HG03520 (cell line): ENCODE measurements around the gene RIPOR3.
"Not testable (repeated sequence)": the region's sequence is repeated elsewhere in the genome, so short reads cannot be mapped to it uniquely, and the experiment has no call there.

Experiments used
- ATAC-seq: cut with Tn5 transposase; IDR thresholded peaks from one replicate; pipeline ENCODE4 v1.9.1; 2021; ENCODE audit warnings: mild to moderate bottlenecking, moderate library complexity; ENCODE audit not compliant: unreplicated experiment

Gene RIPOR3

DNA sequence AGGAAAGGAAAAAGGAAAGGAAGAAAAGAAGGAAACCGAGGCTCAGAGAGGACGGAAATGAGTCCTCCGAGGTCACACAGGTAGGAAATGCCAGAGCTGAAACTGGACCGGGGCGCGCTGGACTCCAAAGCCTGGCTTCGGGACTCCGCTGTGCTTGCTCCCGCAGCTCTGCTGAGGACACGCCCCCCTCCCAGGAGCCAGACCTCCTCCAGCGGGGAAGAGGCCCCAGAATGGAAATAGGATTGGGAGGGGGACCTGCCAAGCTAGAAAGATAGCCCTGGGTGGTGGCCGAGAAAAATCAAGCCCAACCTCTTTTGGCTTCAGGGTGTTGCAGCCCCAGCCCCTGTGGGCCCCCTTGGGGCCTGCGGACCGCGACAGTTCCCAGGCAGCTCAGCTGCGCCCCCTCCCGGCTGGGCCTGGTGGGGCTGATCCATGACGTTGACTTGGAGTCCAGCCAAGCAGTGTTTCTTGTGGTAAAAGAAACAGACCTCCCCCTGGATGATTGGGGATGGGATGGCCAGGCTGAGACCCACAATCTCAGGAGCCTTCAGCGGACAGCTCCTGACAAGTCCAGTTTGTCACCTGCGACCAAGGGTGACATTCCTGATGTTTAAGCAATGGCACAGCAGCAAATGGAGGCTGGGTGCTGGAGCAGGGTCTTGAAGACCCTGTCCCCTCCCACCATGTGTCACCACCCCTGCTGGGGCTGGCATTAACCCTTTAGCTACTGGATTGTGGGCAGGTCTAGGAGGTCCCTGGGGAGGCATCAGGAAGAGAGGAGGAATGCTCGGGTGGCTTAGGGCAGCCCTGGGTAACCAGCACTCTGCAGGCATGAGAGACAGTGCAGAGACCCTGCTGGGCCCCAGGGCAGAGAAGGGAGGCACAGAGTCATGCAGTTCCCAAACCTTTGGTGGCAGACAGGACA, 55.4 kb downstream of the RIPOR3 start:
- ATAC-seq: no peak

DNA sequence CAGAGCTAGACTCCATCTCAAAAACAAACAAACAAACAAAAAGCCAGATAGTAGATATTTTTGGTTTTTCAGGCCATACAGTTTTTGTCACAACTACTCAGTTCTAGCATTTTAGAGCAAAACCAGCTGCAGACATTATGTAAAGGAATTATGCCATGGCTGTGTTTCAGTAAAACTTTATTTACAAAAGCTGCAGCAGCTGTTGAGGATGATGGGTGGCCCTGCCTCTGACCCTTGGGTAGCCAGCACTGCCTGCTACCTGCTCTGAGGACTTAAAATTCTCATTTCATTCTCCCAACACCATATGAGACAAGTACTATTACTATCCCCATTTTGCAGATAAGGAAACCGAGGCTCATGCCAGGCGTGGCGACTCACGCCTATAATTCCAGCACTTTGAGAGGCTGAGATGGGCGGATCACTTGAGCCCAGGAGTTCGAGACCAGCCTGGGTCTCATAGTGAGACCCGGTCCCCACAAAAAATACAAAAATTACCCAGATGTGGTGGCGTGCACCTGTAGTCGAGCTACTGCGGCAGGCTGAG, 56.3 kb downstream of the RIPOR3 start:
- ATAC-seq: no peak

DNA sequence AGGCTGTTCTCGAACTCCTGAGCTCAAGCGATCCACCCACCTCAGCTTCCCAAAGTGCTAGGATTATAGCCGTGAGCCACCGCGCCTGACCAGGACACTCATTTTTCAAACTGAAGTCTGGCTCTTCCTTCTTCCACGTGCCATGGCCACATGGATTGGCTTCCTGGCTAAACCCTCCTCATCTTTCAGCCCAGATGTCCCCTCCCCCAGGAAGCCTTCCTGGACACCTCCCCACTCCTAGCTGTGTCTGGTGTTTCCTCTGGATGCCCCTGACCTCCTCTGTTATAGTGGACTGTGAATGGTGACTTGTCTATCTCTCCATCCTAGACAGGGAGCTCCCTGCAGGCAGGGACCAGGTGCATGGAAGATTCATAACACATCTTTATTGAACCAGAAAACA, 57.2 kb downstream of the RIPOR3 start:
- ATAC-seq: no peak

DNA sequence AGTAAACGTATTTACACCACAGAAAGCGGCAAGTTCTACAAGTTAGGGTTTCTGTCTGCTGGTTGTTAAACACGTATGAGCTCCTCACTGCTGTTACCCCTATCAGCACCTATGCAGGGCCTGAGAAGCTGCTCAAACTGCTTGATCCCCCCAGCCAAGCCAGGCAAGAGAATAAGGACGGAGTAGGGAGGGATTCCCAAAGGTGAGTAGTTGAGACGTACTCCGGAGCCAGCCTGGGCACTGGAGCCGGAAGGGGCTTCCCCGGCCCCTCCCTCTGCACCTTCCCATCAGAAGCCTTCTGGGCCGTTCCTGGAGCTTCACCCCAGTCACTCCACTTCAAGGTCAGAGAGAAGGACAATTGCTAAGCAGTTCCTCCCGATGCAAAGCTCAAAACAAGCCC, 58.0 kb downstream of the RIPOR3 start:
- ATAC-seq: no peak

DNA sequence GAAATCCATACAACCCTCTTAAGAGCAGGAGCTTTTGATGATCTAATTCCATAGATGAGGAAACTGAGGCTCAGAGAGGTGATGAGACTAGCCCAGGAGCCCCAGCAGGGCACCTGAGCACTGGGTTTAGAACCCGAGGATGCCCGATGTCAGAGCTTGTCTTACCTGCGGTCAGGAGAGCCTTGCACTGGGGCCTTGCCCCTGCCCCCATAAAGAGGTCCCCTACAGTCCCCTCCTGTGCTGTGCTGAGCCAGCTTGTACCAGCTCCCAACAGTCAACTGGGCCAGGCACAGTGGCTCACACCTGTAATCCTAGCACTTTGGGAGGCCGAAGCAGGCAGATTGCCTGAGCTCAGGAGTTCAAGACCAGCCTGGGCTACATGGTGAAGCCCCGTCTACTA, 58.6 kb downstream of the RIPOR3 start:
- no peak for ATAC-seq

DNA sequence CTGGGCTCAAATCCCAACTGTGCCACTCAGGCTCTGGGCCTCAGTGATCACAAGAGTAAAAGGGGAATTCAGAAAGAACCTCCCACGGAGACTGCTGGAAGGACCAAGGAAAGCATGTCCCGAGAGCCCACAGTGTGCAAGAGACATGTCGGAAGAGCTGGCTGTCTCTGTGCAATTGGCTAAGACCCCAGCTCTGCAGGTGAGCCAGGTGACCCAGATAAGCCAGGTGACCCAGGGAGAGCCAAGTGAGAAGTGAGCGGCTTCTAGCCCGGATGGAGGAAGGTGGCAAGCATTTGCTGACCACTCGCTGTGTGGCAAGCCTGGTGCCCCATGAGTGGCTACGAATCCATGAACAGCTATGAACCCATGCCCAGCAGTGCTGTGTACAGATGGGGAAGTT, 59.1 kb downstream of the RIPOR3 start:
- no peak for ATAC-seq

DNA sequence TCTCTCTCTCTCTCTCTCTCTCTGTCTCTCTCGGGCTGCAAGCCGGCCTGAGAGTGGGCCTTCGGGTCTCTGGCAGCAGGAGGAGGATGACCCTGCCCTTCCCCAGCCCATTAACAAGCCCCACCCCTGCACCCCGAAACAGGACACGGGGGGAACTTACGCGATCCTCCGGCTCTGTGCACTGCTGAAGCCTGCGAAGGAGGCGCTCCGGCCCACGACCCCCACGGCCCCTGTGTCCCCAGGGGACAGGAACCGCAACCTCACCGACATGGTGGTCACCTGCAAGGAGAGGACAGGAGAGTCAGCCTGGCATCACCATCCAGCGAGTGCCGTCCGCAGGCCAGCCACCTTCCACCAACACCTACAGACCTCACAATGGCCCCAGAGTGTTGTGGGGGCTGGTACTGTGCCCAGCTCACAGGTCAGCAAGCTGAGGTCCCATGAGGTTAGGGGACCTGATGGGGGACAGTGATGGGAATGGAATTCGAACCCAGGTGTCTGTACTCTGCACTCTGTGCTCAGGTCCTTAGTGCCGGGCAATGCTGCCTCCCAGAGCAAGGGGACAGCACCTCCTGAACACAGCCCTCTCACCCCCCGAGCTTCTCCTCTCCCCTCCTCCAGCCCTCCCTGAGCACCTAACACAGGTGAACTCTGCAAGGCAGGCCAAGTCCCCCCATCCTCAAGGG, 60.6 kb downstream of the RIPOR3 start:
- no peak for ATAC-seq

DNA sequence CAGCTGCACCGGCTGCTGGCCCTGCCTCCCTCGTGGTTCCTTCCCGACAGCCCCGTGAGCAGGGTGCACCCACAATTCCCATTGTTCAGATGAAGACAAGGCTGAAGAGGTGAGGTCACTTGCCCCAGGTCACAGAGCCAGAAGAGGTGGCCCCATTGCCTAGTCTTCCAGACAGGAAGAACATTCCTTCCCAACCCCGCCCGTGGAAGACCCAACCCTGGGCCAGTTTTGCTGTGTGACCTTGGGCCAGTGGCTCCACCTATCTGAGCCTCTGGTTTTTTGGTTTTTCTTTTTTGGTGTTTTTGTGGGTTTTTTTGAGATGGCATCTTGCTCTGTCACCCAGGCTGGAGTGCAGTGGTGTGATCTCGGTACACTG, 61.7 kb downstream of the RIPOR3 start:
- no peak for ATAC-seq

DNA sequence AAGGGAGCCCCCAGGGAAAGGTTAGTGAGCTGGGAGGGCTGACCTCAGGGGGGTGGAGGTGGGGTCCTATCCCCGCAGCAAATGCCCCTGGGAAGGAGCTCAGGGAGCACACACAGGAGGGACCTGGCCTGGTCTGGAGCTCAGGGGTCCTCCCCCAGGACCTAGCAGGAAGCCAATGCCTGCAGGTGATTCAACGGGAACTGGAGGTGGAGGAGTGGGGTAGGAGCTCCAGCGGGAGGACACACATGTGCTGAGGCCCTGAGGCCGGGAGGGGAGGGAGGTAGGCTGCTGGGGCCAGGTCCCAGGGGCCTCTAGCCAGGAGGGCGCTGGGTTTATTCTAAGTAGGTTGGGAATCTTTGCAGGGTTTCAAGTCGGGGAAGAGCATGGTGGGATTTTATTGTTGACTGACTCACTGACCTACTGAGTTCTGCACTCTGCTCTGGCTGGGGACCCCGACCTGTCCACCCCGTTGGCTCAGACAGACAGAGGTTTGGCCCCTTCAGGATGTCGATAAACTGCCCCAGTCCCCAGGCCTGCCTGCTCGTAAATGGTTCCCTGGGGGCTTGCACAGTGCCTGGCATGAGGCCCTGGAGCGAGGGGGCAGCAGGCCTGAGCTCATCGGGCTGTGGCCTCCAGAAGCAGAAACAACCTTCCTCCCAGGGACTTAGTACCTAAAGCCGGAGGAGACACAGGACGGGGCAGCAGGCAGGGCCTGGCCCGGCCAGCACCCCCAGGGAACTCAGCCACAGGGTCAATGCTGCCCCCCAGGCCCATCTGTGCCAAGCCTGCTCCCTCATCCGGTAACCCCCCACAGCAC, 62.3 kb downstream of the RIPOR3 start:
- ATAC-seq: no peak

DNA sequence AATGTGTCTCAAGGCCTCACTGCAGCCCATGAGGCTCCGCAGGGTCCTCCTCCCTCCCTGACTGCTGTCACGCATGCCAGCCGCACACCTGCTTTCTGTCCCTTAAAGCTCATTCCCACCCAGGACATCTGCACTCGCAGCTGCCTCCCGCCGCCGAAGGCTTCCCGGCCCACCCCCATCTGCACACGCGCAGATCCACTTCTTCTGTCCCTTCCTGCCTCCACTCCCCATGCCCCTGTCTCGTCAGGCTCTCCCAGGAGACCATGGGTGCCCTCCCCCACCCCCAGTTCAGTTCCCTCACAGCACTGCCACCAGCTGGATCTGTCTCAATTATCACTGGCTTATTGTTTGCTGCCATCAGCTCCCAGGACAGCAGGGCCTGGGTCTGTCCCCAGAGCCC, 63.0 kb downstream of the RIPOR3 start:
- no peak for ATAC-seq

DNA sequence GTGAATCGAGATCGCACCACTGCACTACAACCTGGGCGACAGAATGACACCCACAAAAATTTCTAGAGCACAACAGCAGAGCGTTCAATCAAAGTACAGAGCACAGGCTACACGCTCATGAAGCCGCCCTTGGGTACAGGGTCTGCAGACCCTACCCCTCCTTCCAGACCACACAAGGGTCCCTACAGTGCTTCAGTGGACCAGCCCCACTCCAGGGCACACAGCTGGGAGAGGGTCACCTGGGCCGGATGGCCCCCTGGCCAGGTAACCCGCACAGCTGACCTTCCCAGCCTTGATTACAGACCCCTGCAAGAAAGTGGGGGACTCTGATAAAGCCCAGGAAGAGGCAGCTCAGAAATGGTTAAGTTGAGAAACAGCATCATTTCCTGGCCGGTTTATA, 63.6 kb downstream of the RIPOR3 start:
- no peak for ATAC-seq

DNA sequence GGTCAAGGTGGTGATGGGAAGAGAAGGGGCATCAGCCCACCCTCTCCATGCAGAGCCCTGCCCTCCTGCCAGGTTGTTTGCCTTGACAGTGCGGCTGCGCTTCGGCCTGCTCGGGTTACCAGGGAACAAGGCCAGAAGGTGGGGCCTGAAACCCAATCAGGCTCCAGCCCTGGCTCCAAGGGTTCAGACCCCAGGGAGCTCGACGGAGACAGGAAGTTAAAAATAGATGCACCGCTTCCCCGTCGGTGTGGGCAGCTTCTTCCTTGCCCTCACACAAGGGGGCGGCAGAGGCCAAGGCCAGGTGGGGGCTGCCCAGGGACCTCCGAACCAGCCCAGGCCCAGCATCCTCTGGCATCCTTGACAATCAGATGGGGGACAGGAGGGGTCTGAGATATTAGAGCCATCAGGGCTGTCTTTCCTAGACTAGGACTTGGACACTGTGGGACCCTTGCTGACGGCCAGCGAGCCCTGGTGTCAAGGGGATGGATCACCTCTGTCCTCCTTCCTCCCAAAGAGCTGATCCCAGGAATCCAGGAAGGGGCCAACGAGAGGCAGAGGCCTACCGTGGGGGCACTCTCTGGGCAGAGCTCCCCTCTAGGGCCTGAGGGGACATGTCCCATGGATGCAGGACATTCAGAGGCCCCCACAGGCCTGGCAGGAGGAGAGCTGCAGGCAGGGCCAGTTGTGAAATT, 65.2 kb downstream of the RIPOR3 start:
- ATAC-seq: no peak

DNA sequence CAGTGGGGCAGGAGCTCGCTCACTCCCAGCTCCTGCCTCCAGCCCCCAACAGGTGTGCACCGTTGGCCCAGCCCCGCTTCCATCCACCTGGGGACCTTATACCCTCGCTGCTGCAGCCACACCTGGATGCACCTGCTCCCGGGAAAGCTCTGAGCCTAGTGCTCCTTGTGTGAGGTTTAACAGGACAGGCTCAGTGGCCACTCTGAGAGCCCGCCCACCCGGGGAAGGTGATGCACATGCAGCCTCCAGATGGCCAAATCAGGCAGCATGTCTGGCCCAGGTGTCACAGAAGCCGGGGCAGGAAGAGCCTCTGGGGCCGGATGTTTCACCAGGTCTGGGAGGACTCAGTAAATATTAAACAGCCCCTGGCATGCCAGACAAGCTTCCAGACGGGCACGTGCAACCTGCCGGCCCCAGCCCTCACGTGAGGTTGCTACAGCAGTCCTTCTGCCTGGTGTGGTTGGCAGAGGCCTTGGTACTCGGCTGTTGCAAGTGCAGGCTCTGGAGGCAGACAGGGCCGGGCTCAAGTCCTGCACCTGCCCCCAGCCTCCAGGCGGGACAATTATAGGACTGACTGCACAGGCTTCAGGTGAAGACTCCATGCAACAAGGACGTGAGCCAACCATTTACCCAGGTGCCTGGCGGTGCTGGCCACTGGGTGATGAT, 66.9 kb downstream of the RIPOR3 start:
- ATAC-seq: no peak

DNA sequence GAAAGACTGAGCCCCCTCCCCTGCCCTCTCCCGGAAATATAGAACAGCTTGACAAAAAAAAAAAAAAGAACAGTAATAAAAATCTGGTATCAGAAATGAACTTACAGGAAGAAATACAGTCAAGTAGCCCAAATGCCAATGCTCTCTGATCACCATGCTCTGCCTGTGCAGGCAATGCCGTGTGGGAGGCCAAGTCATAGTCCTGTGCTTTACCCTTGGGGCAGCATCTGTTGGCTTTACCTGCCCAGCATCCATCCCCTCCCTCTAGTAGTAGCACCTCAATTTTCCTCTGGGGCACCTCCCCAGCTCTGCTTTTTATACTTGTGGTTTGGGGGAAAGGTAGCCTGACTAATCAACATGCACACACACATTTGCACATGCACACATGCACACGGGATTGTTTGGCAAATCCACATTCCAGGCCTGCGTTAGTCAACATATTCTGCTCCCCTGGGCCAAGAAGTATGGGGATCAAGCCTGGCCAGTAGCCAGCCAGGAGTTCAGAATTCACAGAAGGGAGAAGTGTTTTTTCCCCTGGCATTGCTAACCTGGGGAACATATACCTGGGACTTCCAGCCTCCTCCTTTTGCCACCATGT, 70.2 kb downstream of the RIPOR3 start:
- no peak for ATAC-seq

DNA sequence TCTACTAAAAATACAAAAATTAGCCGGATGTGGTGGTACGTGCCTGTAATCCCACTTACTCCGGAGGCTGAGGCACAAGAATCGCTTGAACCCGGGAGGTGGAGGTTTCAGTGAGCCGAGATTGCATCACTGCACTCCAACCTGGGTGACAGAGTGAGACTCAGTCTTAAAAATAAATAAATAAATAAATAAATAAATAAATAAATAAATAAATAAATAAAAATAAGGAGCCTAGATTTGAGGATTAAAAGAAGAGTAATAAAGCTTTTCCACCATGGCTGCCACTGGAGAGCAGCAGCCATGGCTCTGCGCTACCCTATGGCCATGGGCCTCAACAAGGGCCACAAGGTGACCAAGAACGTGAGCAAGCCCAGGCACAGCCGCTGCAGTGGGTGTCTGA, 70.9 kb downstream of the RIPOR3 start:
- not testable (repeated sequence) for ATAC-seq

DNA sequence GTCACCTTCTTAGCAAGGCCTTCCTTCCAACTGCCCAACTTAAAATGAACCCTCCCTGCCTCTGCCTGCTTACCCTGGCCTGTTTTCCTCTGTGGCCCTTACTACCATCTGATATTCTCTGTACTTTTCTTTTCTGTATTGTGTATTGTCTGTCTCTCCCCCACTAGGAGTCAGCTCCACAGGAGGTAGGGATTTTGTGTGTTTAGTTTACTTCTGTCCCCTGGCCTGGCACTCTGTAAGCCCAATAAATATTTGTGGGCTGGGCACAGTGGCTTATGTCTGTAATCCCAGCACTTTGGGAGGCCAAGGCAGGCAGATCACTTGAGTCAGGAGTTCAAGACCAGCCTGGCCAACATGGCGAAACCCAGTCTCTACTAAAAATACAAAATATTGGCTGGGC, 72.8 kb downstream of the RIPOR3 start:
- ATAC-seq: no peak

DNA sequence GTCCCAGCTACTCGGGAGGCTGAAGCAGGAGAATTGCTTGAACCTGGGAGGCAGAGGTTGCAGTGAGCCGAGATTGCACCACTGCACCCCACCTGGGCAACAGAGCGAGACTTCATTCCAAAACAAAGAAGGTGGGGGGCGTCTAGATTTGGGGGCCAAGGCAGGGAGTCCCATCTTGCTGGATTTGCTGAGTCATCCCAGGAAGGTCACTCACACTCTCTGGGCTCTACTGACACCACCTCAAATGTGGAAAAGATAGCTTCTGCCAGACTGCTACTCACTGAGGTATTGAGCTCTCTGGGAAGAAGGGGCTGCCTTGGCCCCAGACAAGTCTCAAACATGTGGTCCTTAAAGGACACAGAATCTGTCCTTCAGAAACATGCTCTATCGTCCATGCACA, 74.3 kb downstream of the RIPOR3 start:
- no peak for ATAC-seq

DNA sequence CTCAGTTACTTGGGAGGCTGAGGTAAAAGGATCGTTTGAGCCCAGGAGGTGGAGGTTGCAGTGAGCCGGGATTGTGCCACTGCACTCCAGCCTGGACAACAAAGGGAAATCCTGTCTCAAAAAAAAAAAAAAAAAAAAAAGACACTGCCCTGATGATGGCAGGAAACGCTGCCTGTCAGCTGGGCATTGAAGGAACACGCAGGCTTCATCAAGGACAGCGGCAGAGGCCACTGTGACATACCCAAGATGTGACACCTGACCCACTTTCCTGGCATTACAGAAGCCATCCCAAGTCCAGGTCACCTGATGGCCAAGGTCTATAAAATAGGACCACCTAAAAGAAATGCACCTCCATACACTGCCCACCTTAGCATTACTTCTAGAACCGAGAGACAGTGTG, 75.9 kb downstream of the RIPOR3 start:
- no peak for ATAC-seq

DNA sequence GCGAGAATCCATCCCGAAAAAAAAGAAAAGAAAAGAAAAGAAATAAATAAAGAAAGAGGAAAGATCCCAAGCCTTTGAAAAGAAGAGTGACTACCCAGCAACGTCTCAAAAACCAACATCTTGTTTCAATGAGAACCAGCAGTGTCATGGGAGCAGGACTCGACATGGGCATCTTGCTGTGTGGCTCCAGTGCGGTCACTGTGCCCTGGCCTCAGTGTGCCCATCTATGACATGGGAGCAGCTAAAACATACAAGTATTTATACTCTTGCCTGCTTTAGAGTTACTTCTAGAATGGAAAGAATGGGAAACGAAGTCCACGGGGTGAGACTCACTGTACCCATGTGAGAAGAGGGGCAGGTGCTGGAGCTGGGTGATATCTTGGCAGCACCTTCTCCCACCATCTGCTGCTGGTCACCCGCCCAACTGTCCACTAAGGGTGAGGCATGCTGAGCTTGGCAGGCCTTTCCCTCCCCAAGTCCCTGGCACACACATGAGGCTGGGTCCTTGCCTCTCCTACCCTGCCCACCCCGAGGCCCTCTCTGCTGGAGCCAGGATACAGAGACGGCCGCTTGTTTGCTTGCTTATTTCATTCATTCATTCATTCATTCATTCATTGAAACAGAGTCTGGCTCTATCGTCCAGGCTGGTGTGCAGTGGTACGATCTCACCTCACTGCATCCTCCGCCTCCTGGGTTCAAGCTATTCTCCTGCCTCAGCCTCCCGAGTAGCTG, 77.7 kb downstream of the RIPOR3 start:
- no peak for ATAC-seq
